ENCODE results near the gene HELZ.
"Not testable (repeated sequence)": the region's sequence is repeated elsewhere in the genome, so short reads cannot be mapped to it uniquely, and the experiment has no call there.

The HELZ gene

GRCh38 chr17:67050471-67051154 lies 194.4 kb downstream of the HELZ start:
- no peak for DNase-seq (ENCODE audit: low read depth in 2 of 2)

DNA sequence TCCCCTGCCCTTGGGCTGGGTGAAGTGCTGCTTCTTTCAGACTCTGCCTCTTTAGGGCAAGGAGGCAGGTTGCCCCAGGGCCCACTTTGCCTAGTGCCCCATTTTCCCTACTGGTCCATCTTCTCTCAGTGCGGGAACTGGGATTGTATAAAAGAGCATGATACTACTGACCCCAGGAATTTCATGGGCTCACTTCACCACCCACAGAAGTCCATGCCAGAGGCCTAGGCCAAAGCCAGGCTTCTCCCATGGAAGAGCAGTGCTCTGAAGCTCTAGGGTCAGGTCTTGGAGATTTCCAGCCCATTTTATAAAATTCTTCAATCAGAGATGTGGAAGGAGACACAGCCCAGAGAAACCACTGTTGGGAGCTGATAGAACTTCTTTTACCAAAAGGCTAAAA lies 194.9 kb downstream of the HELZ start:
- DNase-seq (ENCODE audit: low read depth in 2 of 2), result no peak

DNA sequence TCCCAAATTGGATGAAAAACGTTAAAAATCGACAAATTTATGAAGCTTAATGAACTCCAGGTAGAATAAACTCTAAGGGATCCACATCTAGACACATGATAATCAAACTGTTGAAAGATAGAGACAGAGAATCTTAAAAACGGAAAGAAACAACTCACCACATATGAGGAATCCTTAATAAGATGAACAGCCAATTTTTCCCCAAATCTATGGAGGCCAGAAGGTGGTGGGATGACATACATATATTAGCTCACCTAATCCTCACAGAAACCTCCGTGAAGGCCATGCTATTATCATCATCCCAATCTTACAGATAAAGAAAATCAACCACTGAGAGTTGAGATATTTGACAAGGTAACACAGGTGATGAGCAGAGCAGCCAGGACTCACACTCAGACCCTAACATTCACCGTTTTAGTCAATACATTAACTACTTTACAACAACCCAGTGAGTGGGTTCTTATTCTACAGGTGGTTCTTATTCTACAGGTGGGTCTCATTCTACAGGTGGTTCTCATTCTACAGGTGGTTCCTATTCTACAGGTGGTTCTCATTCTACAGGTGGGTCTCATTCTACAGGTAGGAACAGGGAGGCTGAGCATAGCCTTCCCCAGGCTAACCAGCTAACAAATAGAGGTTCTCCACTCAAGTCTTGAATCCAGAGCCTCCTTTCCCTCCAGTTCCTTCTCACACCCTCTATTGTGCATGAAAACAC lies 195.8 kb downstream of the HELZ start:
- DNase-seq (ENCODE audit: low read depth in 2 of 2), result no peak

- no peak for DNase-seq (ENCODE audit: low read depth in 2 of 2)
Observed at GRCh38 chr17:67047382-67047781, 197.6 kb downstream of the HELZ start.

DNA sequence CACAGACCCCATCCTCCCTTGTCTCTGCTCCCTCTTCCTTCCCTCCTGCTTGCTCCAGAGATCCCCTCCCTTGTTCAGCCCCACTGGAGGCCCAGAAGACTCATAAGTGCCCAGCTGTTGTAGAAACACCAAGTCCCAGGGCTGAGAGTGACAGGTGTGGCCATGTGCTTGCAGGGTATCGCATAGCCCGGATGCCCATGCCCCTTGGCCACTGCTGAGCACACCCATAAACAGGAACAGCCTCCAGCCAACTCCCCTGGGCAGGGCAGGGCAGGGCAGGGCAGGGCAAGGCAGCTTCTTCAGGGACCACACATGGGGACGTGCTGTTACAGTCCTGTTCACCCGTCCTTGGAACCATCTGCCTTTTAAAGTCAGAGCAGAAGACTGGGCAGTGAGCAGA lies 198.6 kb downstream of the HELZ start:
- no peak for DNase-seq (ENCODE audit: low read depth in 2 of 2)

GRCh38 chr17:67044940-67045339 lies 200.1 kb downstream of the HELZ start:
- DNase-seq (ENCODE audit: low read depth in 2 of 2), result no peak

- no peak for DNase-seq (ENCODE audit: low read depth in 2 of 2)
Observed at GRCh38 chr17:67044016-67044772, 200.8 kb downstream of the HELZ start, which contains the start of gene CACNG1. Gene CACNG1 (plus strand): TSS chr17:67044554. CDS start chr17:67044661, 107 bp downstream.

GRCh38 chr17:67043283-67043682 lies 201.7 kb downstream of the HELZ start:
- DNase-seq (ENCODE audit: low read depth in 2 of 2), result no peak

DNA sequence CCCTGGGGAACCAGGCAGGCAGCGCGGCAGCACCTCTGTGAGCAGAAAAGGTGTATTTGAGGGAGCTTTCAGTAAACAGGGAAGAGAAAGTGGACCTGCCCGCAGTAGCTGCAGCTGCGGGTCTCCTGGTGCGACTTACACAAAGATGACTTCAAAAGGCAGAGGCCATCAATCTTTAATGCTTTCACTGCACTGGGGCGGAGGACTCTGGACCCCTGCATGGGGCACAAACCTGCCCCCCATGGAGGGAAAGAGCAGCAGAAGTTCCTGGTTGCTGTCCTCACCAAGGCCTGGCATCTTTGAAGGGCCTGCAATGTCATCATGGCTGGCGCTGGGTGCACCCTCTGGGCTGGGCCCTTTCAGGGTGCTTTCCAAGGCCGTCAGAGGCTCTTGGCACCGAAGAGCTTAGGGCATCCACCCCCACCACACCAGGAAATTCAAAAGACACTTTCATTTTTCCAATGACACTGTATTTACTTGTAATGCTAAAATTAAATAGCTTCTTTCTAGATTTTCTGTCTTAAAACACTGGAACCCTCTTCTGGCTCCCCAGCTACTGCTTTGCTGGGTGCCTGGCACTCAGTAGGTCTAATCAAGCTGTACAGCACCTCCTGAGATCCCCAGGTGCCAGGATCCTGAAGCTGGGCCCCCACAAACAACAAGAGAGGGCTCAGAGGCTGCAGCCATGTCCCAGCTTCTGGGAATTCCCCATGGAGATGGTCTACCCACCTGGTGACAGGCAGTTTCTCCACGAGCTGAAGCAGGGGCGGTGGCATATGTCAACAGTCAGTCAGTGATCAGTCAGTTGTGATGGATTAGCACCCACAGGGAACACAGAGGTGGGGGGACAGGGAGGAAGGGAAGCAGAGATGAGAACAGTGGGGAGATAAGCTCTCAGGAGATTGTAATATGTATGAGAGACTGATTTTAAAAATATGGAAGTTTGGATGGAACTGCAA lies 202.8 kb downstream of the HELZ start:
- DNase-seq (ENCODE audit: low read depth in 2 of 2), result no peak

GRCh38 chr17:67041531-67041930 lies 203.5 kb downstream of the HELZ start:
- DNase-seq (ENCODE audit: low read depth in 2 of 2), result no peak

DNA sequence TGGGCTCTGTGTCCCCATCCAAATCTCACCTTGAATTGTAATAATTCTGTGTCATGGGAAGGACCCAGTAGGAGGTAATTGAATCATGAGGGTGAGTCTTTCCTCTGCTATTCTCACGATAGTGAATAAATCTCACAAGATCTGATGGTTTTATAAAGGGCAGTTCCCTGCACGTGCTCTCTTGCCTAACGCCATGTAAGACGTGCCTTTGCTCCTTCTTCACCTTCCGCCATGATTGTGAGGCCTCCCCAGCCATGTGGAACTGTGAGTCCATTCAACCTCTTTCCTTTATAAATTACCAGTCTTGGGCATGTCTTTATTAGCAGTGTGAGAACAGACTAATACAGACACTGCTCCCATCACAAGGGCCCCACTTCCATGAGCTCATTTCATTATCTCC lies 203.9 kb downstream of the HELZ start:
- not testable (repeated sequence) for DNase-seq (ENCODE audit: low read depth in 2 of 2)

DNA sequence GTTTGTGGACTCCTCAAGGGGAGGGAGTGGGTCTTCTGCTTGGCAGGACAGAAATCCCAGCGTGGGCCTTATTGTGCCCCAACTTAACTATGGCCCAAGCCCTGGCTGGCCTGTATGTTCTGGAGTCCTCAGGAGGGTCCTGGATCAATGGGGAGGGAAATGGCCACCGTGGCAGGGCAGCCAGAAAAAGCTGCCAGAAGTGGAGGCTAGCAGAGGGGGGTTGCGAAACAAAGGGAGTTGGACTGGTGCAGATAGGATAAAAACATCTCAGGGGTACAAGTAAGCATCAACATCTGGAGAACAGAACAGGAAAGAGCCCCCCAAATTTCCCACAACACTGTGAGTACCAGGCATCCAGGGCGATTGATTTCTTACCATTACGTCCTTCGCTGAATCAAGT lies 204.3 kb downstream of the HELZ start:
- DNase-seq (ENCODE audit: low read depth in 2 of 2), result no peak

GRCh38 chr17:67038861-67039365 lies 206.1 kb downstream of the HELZ start:
- DNase-seq (ENCODE audit: low read depth in 2 of 2), result no peak

DNA sequence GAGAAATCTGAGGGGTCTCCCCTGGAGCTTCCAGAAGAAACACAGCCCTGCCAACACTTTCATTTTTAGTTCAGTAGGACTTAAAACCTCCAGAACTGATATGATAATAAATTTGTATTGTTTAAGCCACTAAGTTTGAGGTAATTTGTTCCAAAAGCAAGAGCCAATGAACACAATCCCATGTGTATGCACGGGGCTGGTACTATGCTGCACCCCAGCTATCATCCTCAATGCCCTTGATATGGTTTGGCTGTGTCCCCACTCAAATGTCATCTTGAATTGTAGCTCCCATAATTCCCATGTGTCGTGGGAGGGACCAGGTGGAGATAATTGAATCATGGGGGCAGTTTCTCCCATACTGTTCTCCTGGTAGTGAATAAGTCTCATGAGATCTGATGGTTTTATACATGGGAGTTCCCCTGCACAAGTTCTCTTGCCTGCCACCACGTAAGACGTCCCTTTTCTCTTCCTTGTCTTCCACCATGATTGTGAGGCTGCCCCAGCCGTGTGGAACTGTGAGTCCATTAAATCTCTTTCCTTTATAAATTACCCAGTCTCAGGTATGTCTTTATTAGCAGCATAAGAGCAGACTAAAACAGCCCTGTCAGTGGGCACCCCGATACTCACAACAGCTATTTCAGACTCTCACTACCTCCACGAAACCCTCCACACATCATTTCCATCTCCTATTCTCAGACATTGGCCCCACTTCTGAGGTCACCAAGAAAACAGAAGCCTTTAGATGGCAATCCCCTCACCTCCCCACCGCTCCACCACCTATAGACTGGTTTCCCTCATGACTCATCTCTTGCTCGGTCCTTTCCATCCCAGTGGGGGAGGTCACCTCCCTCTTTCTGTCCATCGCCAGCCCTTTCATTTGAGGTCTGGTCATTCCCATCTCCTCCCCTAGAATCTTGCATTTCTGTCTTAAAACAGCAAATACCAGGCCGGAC lies 209.6 kb downstream of the HELZ start:
- DNase-seq (ENCODE audit: low read depth in 2 of 2), result no peak

GRCh38 chr17:67033613-67034012 lies 211.4 kb downstream of the HELZ start:
- no peak for DNase-seq (ENCODE audit: low read depth in 2 of 2)

DNA sequence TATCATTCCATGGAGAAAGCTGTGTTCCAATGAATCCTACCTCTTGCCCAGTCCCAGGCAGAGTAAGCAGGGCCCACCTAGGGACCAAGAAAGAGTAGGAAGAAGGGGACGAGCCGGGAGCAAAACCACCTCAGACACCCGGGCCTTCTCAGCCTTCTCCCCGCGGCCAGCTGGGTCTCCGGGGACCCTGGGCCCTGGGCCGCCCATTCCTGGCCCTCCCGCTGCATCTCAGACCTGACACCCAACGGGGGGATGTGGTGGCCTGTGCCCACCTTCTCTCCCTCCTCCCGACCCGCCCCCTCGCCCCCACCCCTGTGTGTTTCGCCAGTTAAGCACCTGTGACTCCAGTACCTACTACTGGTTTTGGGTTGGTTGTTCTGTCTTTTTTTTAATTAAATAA lies 212.0 kb downstream of the HELZ start:
- DNase-seq (ENCODE audit: low read depth in 2 of 2), result no peak

DNA sequence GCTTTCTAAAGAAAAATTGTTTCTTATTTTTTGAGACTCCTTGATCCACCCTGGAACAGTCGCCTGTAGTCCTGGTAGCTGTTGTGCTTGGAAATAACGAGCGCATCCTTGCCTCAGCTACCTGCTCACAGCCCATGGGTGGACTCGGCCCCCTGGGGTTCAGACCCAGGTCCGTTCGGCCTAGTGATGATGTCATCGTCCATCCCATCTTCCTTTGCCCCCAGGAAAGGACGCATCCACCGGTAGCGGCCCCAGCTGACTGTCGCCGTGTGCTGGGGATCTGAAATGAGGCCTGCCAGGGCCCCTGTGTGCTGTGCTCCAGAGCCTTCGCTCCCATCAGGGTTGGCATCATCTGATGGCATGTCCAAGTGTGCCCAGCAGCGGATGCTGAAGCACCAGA lies 212.6 kb downstream of the HELZ start:
- no peak for DNase-seq (ENCODE audit: low read depth in 2 of 2)

GRCh38 chr17:67030641-67031040 lies 214.4 kb downstream of the HELZ start:
- DNase-seq (ENCODE audit: low read depth in 2 of 2), result no peak

DNA sequence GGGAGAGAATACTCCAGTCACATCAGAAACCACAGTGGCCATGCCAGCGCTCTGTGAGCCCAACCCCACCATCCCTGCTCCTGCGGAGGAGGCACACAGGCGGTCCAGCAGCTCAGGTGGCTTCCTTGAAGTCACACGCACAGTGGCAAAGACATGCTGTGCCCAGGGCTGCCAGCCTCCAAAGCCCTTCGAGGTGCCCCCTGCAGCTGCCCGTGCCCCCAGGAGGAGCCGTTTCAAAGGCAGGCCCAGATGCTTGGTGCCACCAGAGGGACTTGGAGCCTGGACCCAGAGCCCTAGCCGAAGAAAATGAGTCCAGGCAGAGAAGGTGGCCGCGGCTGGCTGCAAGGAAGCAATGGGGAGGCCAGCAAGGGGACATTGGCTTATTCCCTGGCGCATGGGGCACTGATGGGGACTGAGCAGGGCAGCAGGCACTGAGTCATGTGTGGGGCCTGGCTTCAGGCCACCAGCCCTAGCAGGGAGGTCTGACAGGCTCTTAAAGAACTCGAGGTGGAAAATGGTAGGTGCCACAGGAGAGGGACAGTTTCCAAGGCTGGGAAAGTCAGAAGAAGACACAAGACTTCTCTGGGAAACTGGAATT lies 217.9 kb downstream of the HELZ start:
- no peak for DNase-seq (ENCODE audit: low read depth in 2 of 2)

- DNase-seq (ENCODE audit: low read depth in 2 of 2), result no peak
Observed at GRCh38 chr17:67026341-67026740, 218.7 kb downstream of the HELZ start.
